Gastrocnemius medialis (tissue), 4 donors: ENCODE measurements around the gene RPA4. TPM values are rescaled to one million over a fixed set of nuclear protein-coding genes. Genes with fewer than 3 reads are reported as not detected.
A peak's percentile ranks its signal among the peaks of the same experiment; 100 is the strongest.

Experiments used
- ATAC-seq, 2 donors: fragments of 150-250 bp; one replicate each; pipeline ENCODE4 v1.9.1; 2016
- DNase-seq, 2 donors: peaks; one replicate each; pipeline ENCODE4 v3.0.0-alpha.2; 2019
- H3K27ac ChIP-seq, 4 donors: fragments of 200-600 bp; sonication (generic); 1 replicate in 1 of 4; 2 replicates in 3 of 4; pipeline ENCODE4 v1.5.1; 2016 to 2018; ENCODE audit warnings: mild to moderate bottlenecking in 2 of 4, moderate library complexity in 1 of 4
- H3K27me3 ChIP-seq, 3 donors: fragments of 200-600 bp; sonication (generic) in 2 of 3; 1 replicate in 1 of 3; 2 replicates in 2 of 3; pipeline versions ENCODE4 v1.5.1 to v1.6.0; 2016 to 2019; ENCODE audit warnings: mild to moderate bottlenecking in 1 of 3, moderate library complexity in 1 of 3
- H3K36me3 ChIP-seq, 2 donors: fragments of 200-600 bp; sonication (generic) in 1 of 2; one replicate each; pipeline ENCODE4 v1.5.1; 2017 to 2018
- H3K4me1 ChIP-seq, 2 donors: fragments of 200-600 bp; sonication (generic) in 1 of 2; one replicate each; pipeline ENCODE4 v1.5.1; 2016 to 2017; ENCODE audit warnings: mild to moderate bottlenecking in 2 of 2
- H3K4me3 ChIP-seq, 4 donors: fragments of 200-600 bp; sonication (generic) in 3 of 4; 1 replicate in 1 of 4; 2 replicates in 3 of 4; pipeline ENCODE4 v1.5.1; 2016 to 2019; ENCODE audit warnings: mild to moderate bottlenecking in 2 of 4
- H3K9me3 ChIP-seq, 3 donors: fragments of 200-600 bp; sonication (generic) in 2 of 3; 1 replicate in 1 of 3; 2 replicates in 2 of 3; pipeline ENCODE4 v1.5.1; 2016 to 2019
- CTCF ChIP-seq, 5 experiments: fragments of 450-650 bp in 3 of 5; fragments of 200-600 bp in 2 of 5; sonication (generic) in 2 of 5; IDR thresholded peaks in 4 of 5; conservative IDR thresholded peaks in 1 of 5; 1 replicate in 4 of 5; 2 replicates in 1 of 5; pipeline ENCODE4 v1.5.1; 2016 to 2019; ENCODE audit warnings: antibody characterized with exemption in 5 of 5, mild to moderate bottlenecking in 3 of 5, moderate library complexity in 3 of 5
- POLR2A ChIP-seq, 2 donors: fragments of 450-650 bp; IDR thresholded peaks; one replicate each; pipeline ENCODE4 v1.6.1; 2017; ENCODE audit warnings: antibody characterized with exemption in 2 of 2, mild to moderate bottlenecking in 2 of 2, moderate library complexity in 2 of 2
- in situ Hi-C, 4 donors: fragments of 200-750 bp; cut with MboI; loops; one replicate each; pipeline versions ENCODE4 v1.15.0 to v1.8.0; 2017; ENCODE audit warnings: low sequenced_read_pairs in 4 of 4
- intact Hi-C: fragments of 100-400 bp; cut with DNase I; formaldehyde crosslinking; loops from one replicate; pipeline ENCODE4 v1.15.1; 2023; ENCODE audit warnings: low total_unique reads
- total RNA-seq, 4 donors: library from RNA; depleted of rRNA; stranded (reverse); fragments of >200 nt; gene quantifications; one replicate each; pipeline versions ENCODE4 v1.1.0 to v1.2.3, GENCODE V29; 2016

Gene RPA4
- total RNA-seq, 4 donors from 2014 or later = 0.51 to 3.1 TPM; not detected in 2

GRCh38 chrX:96906741-96907140 lies 23.0 kb downstream of the RPA4 start:
- Histone ChIP-seq H3K4me1 (peaks cover 5 to 18% of the 10 kb centered on the region in 2 donors), H3K9me3 (no peaks in the 10 kb centered on the region), H3K4me3 (no peak overlapping the region), H3K36me3 (no peaks in the 10 kb centered on the region), H3K27ac (no peak overlapping the region), H3K27me3 (no peaks in the 10 kb centered on the region)
- TF ChIP-seq POLR2A (IDR thresholded peaks at IDR 0.05) = no peak
- no peak for TF ChIP-seq CTCF (IDR thresholded peaks at IDR 0.05 in 4 of 5, conservative IDR thresholded peaks at IDR 0.05 in 1 of 5)
- ATAC-seq = no peak
- intact Hi-C loops = no loop called here
- in situ Hi-C loops = no loop called here
- DNase-seq = no peak

GRCh38 chrX:96907516-96908272 lies 24.0 kb downstream of the RPA4 start:
- in situ Hi-C loops (no loop called here), intact Hi-C loops (no loop called here)
- H3K36me3 ChIP-seq = no peaks in the 10 kb centered on the region
- H3K4me3 ChIP-seq = no peak overlapping the region
- peaks cover 5 to 18% of the 10 kb centered on the region in 2 donors for H3K4me1 ChIP-seq
- H3K27ac ChIP-seq = no peak overlapping the region
- TF ChIP-seq POLR2A (IDR thresholded peaks at IDR 0.05) (no peak), CTCF (IDR thresholded peaks at IDR 0.05 in 4 of 5, conservative IDR thresholded peaks at IDR 0.05 in 1 of 5) (no peak)
- H3K27me3 ChIP-seq = no peaks in the 10 kb centered on the region
- ATAC-seq (no peak), DNase-seq (no peak)
- H3K9me3 ChIP-seq = no peaks in the 10 kb centered on the region

GRCh38 chrX:96909291-96909690 lies 25.6 kb downstream of the RPA4 start:
- ATAC-seq = no peak
- in situ Hi-C loops (no loop called here), intact Hi-C loops (no loop called here)

GRCh38 chrX:96918864-96919263 lies 35.2 kb downstream of the RPA4 start:
- Histone ChIP-seq H3K4me3 (no peak overlapping the region), H3K27ac (no peak overlapping the region), H3K4me1 (no peaks in the 10 kb centered on the region), H3K36me3 (no peaks in the 10 kb centered on the region), H3K27me3 (no peaks in the 10 kb centered on the region), H3K9me3 (no peaks in the 10 kb centered on the region)
- ATAC-seq (peak; percentile 47 to 68), DNase-seq (no peak)
- in situ Hi-C loops (no loop called here), intact Hi-C loops (no loop called here)
- TF ChIP-seq CTCF (IDR thresholded peaks at IDR 0.05 in 4 of 5, conservative IDR thresholded peaks at IDR 0.05 in 1 of 5) (no peak), POLR2A (IDR thresholded peaks at IDR 0.05) (no peak)

More at GRCh38 chrX:96909291-96909690, 25.6 kb downstream of the RPA4 start:
- H3K9me3 ChIP-seq = no peaks in the 10 kb centered on the region
- no peak overlapping the region for H3K4me3 ChIP-seq
- H3K36me3 ChIP-seq = no peaks in the 10 kb centered on the region
- H3K4me1 ChIP-seq = peaks cover 5 to 18% of the 10 kb centered on the region in 2 donors
- H3K27me3 ChIP-seq = no peaks in the 10 kb centered on the region
- H3K27ac ChIP-seq = no peak overlapping the region
- DNase-seq = no peak
- TF ChIP-seq CTCF (IDR thresholded peaks at IDR 0.05 in 4 of 5, conservative IDR thresholded peaks at IDR 0.05 in 1 of 5) = no peak
- TF ChIP-seq POLR2A (IDR thresholded peaks at IDR 0.05) = no peak
